ENCODE data around the gene C21orf91. TPM values are rescaled to one million over a fixed set of nuclear protein-coding genes. Genes with fewer than 3 reads are reported as not detected.

The C21orf91 gene
- total RNA-seq, 2 experiments from 2014 or later, result 67.9 to 75.2 TPM

- Mint-ChIP-seq H3K36me3 (peaks cover 42% of the 10 kb centered on the region), H3K4me3 (peak overlapping the region; percentile 79), H3K27ac (peak overlapping the region; percentile 85), H3K27me3 (no peaks in the 10 kb centered on the region), H3K9me3 (no peaks in the 10 kb centered on the region), H3K4me1 (peaks cover 58% of the 10 kb centered on the region)
- DNase-seq (no peak), ATAC-seq (ENCODE audit: low read depth) (no peak)
- POLR2A ChIA-PET, result interaction anchor here (0.6 to 3.8 kb wide), 7 partner anchors 11 to 145 kb away, joined by 3 to 28 read pairs (median 7); partner anchors contain the start of gene C21orf91
Measured at GRCh38 chr21:17794518-17795145, 24.5 kb downstream of the C21orf91 start.

GRCh38 chr21:17793246-17794123 is 25.7 kb downstream of the C21orf91 start:
- ATAC-seq (ENCODE audit: low read depth) (peak; percentile 55), DNase-seq (no peak)
- POLR2A ChIA-PET, result interaction anchor here (1.2 to 3.8 kb wide), 5 partner anchors 10 to 25 kb away, joined by 3 to 28 read pairs (median 9); partner anchors contain the start of gene C21orf91

DNA sequence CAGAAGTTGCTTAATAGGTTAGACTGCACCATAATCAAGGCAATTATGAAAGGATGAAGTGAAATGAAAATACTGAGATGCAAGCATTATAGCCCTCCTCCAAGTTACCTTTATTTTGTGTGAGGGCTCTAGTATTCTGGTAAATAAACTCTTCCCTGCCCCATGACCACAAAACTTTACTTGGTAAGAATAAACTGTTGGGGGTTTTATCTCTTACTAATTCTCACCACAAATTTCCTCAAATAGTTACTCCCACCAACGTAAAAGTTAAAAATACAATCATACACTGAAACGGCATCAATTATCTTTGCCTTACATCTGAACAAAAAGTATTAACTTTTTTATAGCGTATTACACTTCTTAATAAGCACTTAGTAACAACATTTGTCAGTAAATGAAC is 29.5 kb downstream of the C21orf91 start:
- no peak for ATAC-seq (ENCODE audit: low read depth)
- Mint-ChIP-seq H3K27me3 (no peaks in the 10 kb centered on the region), H3K36me3 (peaks cover 47% of the 10 kb centered on the region), H3K4me3 (peak overlapping the region; percentile 64), H3K27ac (peak overlapping the region; percentile 79), H3K4me1 (peaks cover 75% of the 10 kb centered on the region), H3K9me3 (no peaks in the 10 kb centered on the region)
- POLR2A ChIA-PET, result no interaction called here
- no peak for DNase-seq

More at GRCh38 chr21:17793246-17794123, 25.7 kb downstream of the C21orf91 start:
- Mint-ChIP-seq H3K4me3 (peak overlapping the region; percentile 79), H3K36me3 (peaks cover 38% of the 10 kb centered on the region), H3K9me3 (no peaks in the 10 kb centered on the region), H3K27ac (peak overlapping the region; percentile 85), H3K4me1 (peaks cover 58% of the 10 kb centered on the region), H3K27me3 (no peaks in the 10 kb centered on the region)

GRCh38 chr21:17789069-17789468 is 30.1 kb downstream of the C21orf91 start:
- Mint-ChIP-seq H3K36me3 (peaks cover 44% of the 10 kb centered on the region), H3K27me3 (no peaks in the 10 kb centered on the region), H3K27ac (peak overlapping the region; percentile 90), H3K4me3 (peak overlapping the region; percentile 70), H3K4me1 (peaks cover 76% of the 10 kb centered on the region), H3K9me3 (no peaks in the 10 kb centered on the region)
- no peak for DNase-seq
- ATAC-seq (ENCODE audit: low read depth), result no peak
- POLR2A ChIA-PET, result interaction anchor here (0.9 kb wide), 1 partner anchor 29 kb away, joined by 5 read pairs; no protein-coding TSS in a partner anchor

GRCh38 chr21:17786851-17787181 is 32.3 kb downstream of the C21orf91 start:
- no peaks in the 10 kb centered on the region for H3K27me3 Mint-ChIP-seq

DNA sequence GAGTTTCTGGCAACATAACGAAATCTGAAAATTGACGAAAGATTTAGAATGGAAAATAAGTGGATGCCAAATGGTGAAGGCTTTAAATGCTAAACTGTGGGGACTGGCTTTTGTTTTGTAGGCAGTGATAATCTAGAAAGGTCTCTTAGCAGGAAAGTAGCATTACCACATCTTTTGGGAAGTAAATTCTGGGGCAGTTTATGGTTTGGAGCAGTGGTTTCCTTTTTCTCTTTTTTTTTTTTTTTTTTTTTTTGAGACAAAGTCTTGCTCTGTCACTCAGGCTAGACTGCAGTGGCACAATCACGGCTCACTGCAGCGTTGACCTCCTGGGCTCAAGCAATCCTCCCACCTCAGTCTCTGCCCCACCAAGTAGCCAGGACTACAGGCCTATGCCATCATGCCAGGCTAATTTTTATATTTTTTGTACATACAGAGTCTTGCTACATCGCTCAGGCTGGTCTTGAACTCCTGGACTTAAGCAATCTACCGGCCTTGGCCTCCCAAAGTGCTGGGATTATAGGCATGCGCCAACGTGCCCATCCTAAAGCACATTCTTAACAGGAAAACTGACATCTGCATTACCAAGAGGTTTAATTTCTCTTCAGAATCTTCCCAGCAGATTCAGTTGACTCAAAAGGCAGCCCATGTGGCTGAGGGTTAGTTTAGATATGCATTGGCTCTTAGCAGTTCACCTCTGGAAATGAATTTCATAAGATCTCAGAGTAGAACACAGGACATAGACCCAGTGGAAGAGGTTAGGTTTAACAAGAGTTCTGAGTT is 32.9 kb downstream of the C21orf91 start:
- Mint-ChIP-seq H3K9me3 (no peaks in the 10 kb centered on the region), H3K4me3 (peak overlapping the region; percentile 78), H3K36me3 (peaks cover 37% of the 10 kb centered on the region), H3K27me3 (no peaks in the 10 kb centered on the region), H3K4me1 (peaks cover 82% of the 10 kb centered on the region), H3K27ac (peak overlapping the region; percentile 95)
- ATAC-seq (ENCODE audit: low read depth), result no peak
- DNase-seq, result no peak
- POLR2A ChIA-PET, result interaction anchor here (1.7 kb wide), 1 partner anchor 34 kb away, joined by 4 read pairs; no protein-coding TSS in a partner anchor

More at GRCh38 chr21:17786851-17787181, 32.3 kb downstream of the C21orf91 start:
- peaks cover 42% of the 10 kb centered on the region for H3K36me3 Mint-ChIP-seq
- H3K4me1 Mint-ChIP-seq, result peaks cover 81% of the 10 kb centered on the region
- no peaks in the 10 kb centered on the region for H3K9me3 Mint-ChIP-seq
- H3K27ac Mint-ChIP-seq, result peak overlapping the region; percentile 95
- H3K4me3 Mint-ChIP-seq, result peak overlapping the region; percentile 78
- DNase-seq (no peak), ATAC-seq (ENCODE audit: low read depth) (no peak)
- POLR2A ChIA-PET, result interaction anchor here (1.2 to 1.7 kb wide), 2 partner anchors 32 to 33 kb away, joined by 4 read pairs; no protein-coding TSS in a partner anchor

DNA sequence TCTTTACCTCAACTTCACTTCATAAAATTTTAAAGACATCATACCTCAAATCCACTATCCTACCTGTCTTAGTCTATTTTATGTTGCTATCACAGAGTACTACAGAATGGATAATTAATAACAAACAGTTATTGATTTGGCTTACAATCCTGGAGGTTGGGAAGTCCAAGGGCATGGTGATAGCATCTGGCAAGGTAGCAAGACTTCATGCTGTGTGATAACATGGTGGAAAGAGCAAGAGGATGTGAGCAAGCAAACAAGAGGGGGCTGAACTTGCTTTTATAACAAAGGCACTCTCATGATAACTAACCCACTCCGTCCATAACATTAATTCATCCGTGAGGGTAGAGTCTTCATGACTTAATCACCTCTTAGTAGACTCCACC is 33.8 kb downstream of the C21orf91 start:
- no peak for DNase-seq
- H3K36me3 Mint-ChIP-seq, result peaks cover 32% of the 10 kb centered on the region
- H3K27me3 Mint-ChIP-seq, result no peaks in the 10 kb centered on the region
- no peaks in the 10 kb centered on the region for H3K9me3 Mint-ChIP-seq
- H3K27ac Mint-ChIP-seq, result peak overlapping the region; percentile 95
- ATAC-seq (ENCODE audit: low read depth), result no peak
- H3K4me1 Mint-ChIP-seq, result peaks cover 86% of the 10 kb centered on the region
- peak overlapping the region; percentile 78 for H3K4me3 Mint-ChIP-seq
- POLR2A ChIA-PET, result no interaction called here

- Mint-ChIP-seq H3K27me3 (no peaks in the 10 kb centered on the region), H3K36me3 (peaks cover 35% of the 10 kb centered on the region), H3K4me3 (peak overlapping the region; percentile 78), H3K4me1 (peaks cover 88% of the 10 kb centered on the region), H3K9me3 (no peaks in the 10 kb centered on the region), H3K27ac (peak overlapping the region; percentile 95)
- ATAC-seq (ENCODE audit: low read depth), result peak; percentile 42
- POLR2A ChIA-PET, result interaction anchor here (1.5 to 2.0 kb wide), 3 partner anchors 9 to 34 kb away, joined by 9 to 26 read pairs (median 9); partner anchors contain the start of gene C21orf91
- no peak for DNase-seq
Measured at GRCh38 chr21:17784604-17785402, 34.4 kb downstream of the C21orf91 start.

DNA sequence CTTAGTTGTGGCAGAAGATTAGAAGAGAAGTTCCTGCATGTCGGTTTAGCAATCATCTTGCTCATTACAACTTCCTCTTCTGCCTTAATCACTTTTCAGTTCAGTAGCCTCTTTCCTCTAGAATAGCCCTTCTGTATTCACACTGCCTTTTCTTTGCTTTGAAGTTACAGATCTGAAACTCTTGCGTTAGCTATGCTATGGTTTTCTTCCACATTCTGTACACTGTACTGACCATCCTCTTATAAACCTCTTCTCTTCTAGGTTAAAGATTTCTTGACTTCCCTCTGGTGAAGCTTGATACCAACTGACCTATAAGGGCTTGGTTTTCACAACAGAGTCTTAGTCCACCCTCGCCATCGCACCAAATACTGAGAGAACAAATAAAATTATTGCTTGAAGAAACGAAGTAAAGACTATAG is 35.0 kb downstream of the C21orf91 start:
- peak overlapping the region; percentile 95 for H3K27ac Mint-ChIP-seq
- H3K4me1 Mint-ChIP-seq, result peaks cover 88% of the 10 kb centered on the region
- peaks cover 40% of the 10 kb centered on the region for H3K36me3 Mint-ChIP-seq
- peak; percentile 32 for ATAC-seq (ENCODE audit: low read depth)
- H3K9me3 Mint-ChIP-seq, result no peaks in the 10 kb centered on the region
- peak overlapping the region; percentile 78 for H3K4me3 Mint-ChIP-seq
- POLR2A ChIA-PET, result interaction anchor here (1.5 to 2.0 kb wide), 4 partner anchors 9 to 172 kb away, joined by 5 to 26 read pairs (median 9); partner anchors contain the start of gene C21orf91
- H3K27me3 Mint-ChIP-seq, result no peaks in the 10 kb centered on the region
- DNase-seq, result no peak

GRCh38 chr21:17783481-17784179 is 35.5 kb downstream of the C21orf91 start:
- H3K27me3 Mint-ChIP-seq, result no peaks in the 10 kb centered on the region
- ATAC-seq (ENCODE audit: low read depth) (peak; percentile 57), DNase-seq (no peak)
- POLR2A ChIA-PET, result interaction anchor here (1.5 to 2.0 kb wide), 4 partner anchors 8 to 172 kb away, joined by 5 to 26 read pairs (median 9); partner anchors contain the start of gene C21orf91
- peaks cover 43% of the 10 kb centered on the region for H3K36me3 Mint-ChIP-seq
- no peaks in the 10 kb centered on the region for H3K9me3 Mint-ChIP-seq
- H3K4me1 Mint-ChIP-seq, result peaks cover 84% of the 10 kb centered on the region
- H3K4me3 Mint-ChIP-seq, result peak overlapping the region; percentile 78
- peak overlapping the region; percentile 95 for H3K27ac Mint-ChIP-seq

GRCh38 chr21:17783003-17783402 is 36.2 kb downstream of the C21orf91 start:
- Mint-ChIP-seq H3K36me3 (peaks cover 39% of the 10 kb centered on the region), H3K27ac (peak overlapping the region; percentile 95), H3K4me3 (peak overlapping the region; percentile 78), H3K27me3 (no peaks in the 10 kb centered on the region), H3K4me1 (peaks cover 78% of the 10 kb centered on the region), H3K9me3 (no peaks in the 10 kb centered on the region)
- no peak for ATAC-seq (ENCODE audit: low read depth)
- POLR2A ChIA-PET, result interaction anchor here (1.5 to 2.1 kb wide), 4 partner anchors 11 to 171 kb away, joined by 5 to 26 read pairs (median 8); partner anchors contain the start of gene C21orf91
- no peak for DNase-seq
